OCI-LY7 (cell line): Measurements from ENCODE around the gene HPGDS.
"Not testable (repeated sequence)": the region's sequence is repeated elsewhere in the genome, so short reads cannot be mapped to it uniquely, and the experiment has no call there.

Experiments used
- EZH2phosphoT487 ChIP-seq: fragments of 200-600 bp; sonication (generic); IDR thresholded peaks from 2 replicates; pipeline ENCODE4 v1.6.1; 2018; ENCODE audit warnings: low read depth, borderline replicate concordance, mild to moderate bottlenecking, mixed run types, antibody characterized with exemption, low read length, moderate library complexity, mixed read lengths
- TF ChIP-seq, protein P1 (sequence below): fragments of 200-600 bp; sonication (generic); conservative IDR thresholded peaks from 2 replicates; pipeline ENCODE4 v1.5.1; 2014; ENCODE audit warnings: mild to moderate bottlenecking, antibody characterized with exemption, low read length, moderate library complexity, mixed read lengths

DNA sequence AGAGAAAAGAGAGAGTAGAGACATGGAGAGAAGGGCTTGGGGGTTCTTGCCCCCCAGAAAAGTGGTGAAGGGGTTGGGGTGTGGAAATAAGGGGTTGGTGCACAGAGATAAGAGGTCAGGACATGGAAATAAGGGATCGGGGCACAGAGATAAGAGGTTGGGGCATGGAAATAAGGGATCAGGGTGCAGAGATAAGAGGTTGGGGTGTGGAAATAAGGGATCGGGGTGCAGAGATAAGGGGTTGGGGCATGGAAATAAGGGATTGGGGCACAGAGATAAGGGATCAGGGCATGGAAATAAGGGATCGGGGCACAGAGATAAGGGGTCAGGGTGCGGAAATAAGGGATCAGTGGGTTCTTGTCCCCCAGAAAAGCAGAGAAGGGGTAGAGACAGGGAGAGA is 45.3 kb upstream of the HPGDS start:
- TF ChIP-seq, protein P1, sequence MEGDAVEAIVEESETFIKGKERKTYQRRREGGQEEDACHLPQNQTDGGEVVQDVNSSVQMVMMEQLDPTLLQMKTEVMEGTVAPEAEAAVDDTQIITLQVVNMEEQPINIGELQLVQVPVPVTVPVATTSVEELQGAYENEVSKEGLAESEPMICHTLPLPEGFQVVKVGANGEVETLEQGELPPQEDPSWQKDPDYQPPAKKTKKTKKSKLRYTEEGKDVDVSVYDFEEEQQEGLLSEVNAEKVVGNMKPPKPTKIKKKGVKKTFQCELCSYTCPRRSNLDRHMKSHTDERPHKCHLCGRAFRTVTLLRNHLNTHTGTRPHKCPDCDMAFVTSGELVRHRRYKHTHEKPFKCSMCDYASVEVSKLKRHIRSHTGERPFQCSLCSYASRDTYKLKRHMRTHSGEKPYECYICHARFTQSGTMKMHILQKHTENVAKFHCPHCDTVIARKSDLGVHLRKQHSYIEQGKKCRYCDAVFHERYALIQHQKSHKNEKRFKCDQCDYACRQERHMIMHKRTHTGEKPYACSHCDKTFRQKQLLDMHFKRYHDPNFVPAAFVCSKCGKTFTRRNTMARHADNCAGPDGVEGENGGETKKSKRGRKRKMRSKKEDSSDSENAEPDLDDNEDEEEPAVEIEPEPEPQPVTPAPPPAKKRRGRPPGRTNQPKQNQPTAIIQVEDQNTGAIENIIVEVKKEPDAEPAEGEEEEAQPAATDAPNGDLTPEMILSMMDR: not testable (repeated sequence)
- not testable (repeated sequence) for TF ChIP-seq EZH2phosphoT487
